SK-N-SH (cell line): ENCODE results near the gene APP. TPM values are rescaled to one million over a fixed set of nuclear protein-coding genes. Genes with fewer than 3 reads are reported as not detected.

Source experiments
- CTCF ChIA-PET: fragments of 300-600, 350-600 bp; formaldehyde crosslinking; extraction: SDS; loops from one replicate; lab custom pipeline; 2021; lab: Yijun Ruan, JAX
- POLR2A ChIA-PET: fragments of 350-600 bp; sonication (Branson Sonifier 250); formaldehyde crosslinking; extraction: SDS; loops from one replicate; lab custom pipeline; 2020; ENCODE audit warnings: antibody characterized with exemption, inconsistent platforms; lab: Yijun Ruan, JAX
- DNase-seq: peaks from one replicate; pipeline ENCODE4 v3.0.0; 2012
- H2AFZ ChIP-seq: fragments of 200-600 bp; sonication (generic); 2 replicates; pipeline ENCODE4 v1.8.1; 2016; ENCODE audit warnings: antibody characterized with exemption, mild to moderate bottlenecking, low read depth
- H3F3A ChIP-seq: fragments of 200-600 bp; sonication (generic); replicated peaks from 2 replicates; pipeline ENCODE3; 2016; ENCODE audit warnings: antibody characterized with exemption, mild to moderate bottlenecking; ENCODE audit not compliant: insufficient read depth
- H3K27ac ChIP-seq, 2 experiments: fragments of 200-500 bp in 1 of 2; fragments of 200-600 bp in 1 of 2; sonication (Bioruptor generic) in 1 of 2; sonication (generic), shearing (Covaris generic) in 1 of 2; 2 replicates each; pipeline versions ENCODE4 v1.5.1 to v1.6.1; 2014 to 2016; ENCODE audit warnings: low read depth in 2 of 2, inconsistent platforms in 1 of 2, low read length in 1 of 2, mild to moderate bottlenecking in 1 of 2, mixed read lengths in 1 of 2
- H3K27me3 ChIP-seq: fragments of 200-600 bp; sonication (generic), shearing (Covaris generic); 2 replicates; pipeline ENCODE4 v1.6.1; 2016; ENCODE audit warnings: mixed run types; ENCODE audit not compliant: insufficient read depth
- H3K36me3 ChIP-seq, 2 experiments: fragments of 200-500 bp in 1 of 2; fragments of 200-600 bp in 1 of 2; sonication (Bioruptor generic) in 1 of 2; sonication (generic) in 1 of 2; replicated peaks in 1 of 2; 2 replicates each; pipeline versions ENCODE3 to v1.5.1; 2014 to 2016; ENCODE audit warnings: low read length in 1 of 2, mild to moderate bottlenecking in 1 of 2; ENCODE audit not compliant: insufficient read depth in 2 of 2, control insufficient read depth in 1 of 2
- H3K4me1 ChIP-seq, 2 experiments: fragments of 200-500 bp in 1 of 2; fragments of 200-600 bp in 1 of 2; sonication (Bioruptor generic) in 1 of 2; sonication (generic), shearing (Covaris generic) in 1 of 2; 2 replicates each; pipeline versions ENCODE4 v1.5.1 to v1.6.1; 2014 to 2016; ENCODE audit warnings: low read depth in 1 of 2, low read length in 1 of 2, mixed run types in 1 of 2; ENCODE audit not compliant: insufficient read depth in 2 of 2, control insufficient read depth in 1 of 2
- H3K4me2 ChIP-seq: fragments of 200-600 bp; sonication (generic), shearing (Covaris generic); 2 replicates; pipeline ENCODE4 v1.6.1; 2017; ENCODE audit warnings: mixed run types
- H3K4me3 ChIP-seq, 2 experiments: fragments of 200-500 bp in 1 of 2; fragments of 200-600 bp in 1 of 2; sonication (Bioruptor generic) in 1 of 2; sonication (generic), shearing (Covaris generic) in 1 of 2; 2 replicates each; pipeline versions ENCODE4 v1.5.1 to v1.8.1; 2014 to 2016; ENCODE audit warnings: low read depth in 2 of 2, inconsistent platforms in 1 of 2, low read length in 1 of 2, mild to moderate bottlenecking in 1 of 2, mixed read lengths in 1 of 2, moderate library complexity in 1 of 2
- H3K79me2 ChIP-seq: fragments of 200-600 bp; sonication (generic); 2 replicates; pipeline ENCODE4 v1.8.1; 2017; ENCODE audit warnings: mild to moderate bottlenecking; ENCODE audit not compliant: insufficient read depth
- H3K9ac ChIP-seq: fragments of 200-600 bp; sonication (generic); 2 replicates; pipeline ENCODE4 v1.6.1; 2017; ENCODE audit warnings: mixed run types
- H3K9me2 ChIP-seq: fragments of 200-600 bp; sonication (generic); 2 replicates; pipeline ENCODE4 v1.6.1; 2017; ENCODE audit warnings: mixed run types
- H3K9me3 ChIP-seq: fragments of 200-600 bp; sonication (generic); 2 replicates; pipeline ENCODE4 v1.6.1; 2017; ENCODE audit warnings: mixed run types, mild to moderate bottlenecking, moderate library complexity
- H4K20me1 ChIP-seq: fragments of 200-600 bp; sonication (generic); 2 replicates; pipeline ENCODE4 v1.6.1; 2017; ENCODE audit warnings: mild to moderate bottlenecking, mixed run types; ENCODE audit not compliant: insufficient read depth
- FOXM1 ChIP-seq: IDR thresholded peaks from 2 replicates; pipeline ENCODE4 v1.4.0; 2012; ENCODE audit warnings: low read depth, mild to moderate bottlenecking
- MEF2A ChIP-seq: IDR thresholded peaks from 2 replicates; pipeline ENCODE4 v1.4.0; 2012; ENCODE audit warnings: low read depth, borderline replicate concordance
- NRF1 ChIP-seq: IDR thresholded peaks from 2 replicates; pipeline ENCODE4 v1.6.1; 2012; ENCODE audit warnings: low read depth, mild to moderate bottlenecking, low read length
- RFX5 ChIP-seq: IDR thresholded peaks from 2 replicates; pipeline ENCODE4 v1.6.1; 2012; ENCODE audit warnings: mild to moderate bottlenecking, improper control_type of control experiment, low read length
- RXRA ChIP-seq: IDR thresholded peaks from 2 replicates; pipeline ENCODE4 v1.4.0; 2012; ENCODE audit warnings: low read depth, mild to moderate bottlenecking, borderline replicate concordance
- TEAD4 ChIP-seq: IDR thresholded peaks from 2 replicates; pipeline ENCODE4 v1.4.0; 2012; ENCODE audit warnings: mild to moderate bottlenecking, borderline replicate concordance; ENCODE audit not compliant: insufficient read depth
- WGBS: methylation state at CpG from one replicate; pipeline ENCODE4 v1.1.6; 2017; ENCODE audit warnings: low lambda C conversion rate; 5-methylcytosine and 5-hydroxymethylcytosine counted together
- polyA plus RNA-seq, 3 experiments: library from polyadenylated mRNA; depleted of rRNA; stranded (reverse); fragments of >200 nt; gene quantifications; 2 replicates each; pipeline ENCODE4 v1.2.3, GENCODE V29; 2012
- TF ChIP-seq, protein P1 (sequence below): IDR thresholded peaks from 2 replicates; pipeline ENCODE4 v1.4.0; 2012; ENCODE audit warnings: low read depth, borderline replicate concordance
- TF ChIP-seq, protein P2 (sequence below): fragments of 150-350 bp; IDR thresholded peaks from 2 replicates; pipeline ENCODE4 v1.6.1; 2016; ENCODE audit warnings: mild to moderate bottlenecking, low read depth, low read length
- TF ChIP-seq, protein P3 (sequence below): IDR thresholded peaks from 2 replicates; pipeline ENCODE4 v1.6.1; 2012; ENCODE audit warnings: mild to moderate bottlenecking, low read depth, low read length, moderate library complexity
- TF ChIP-seq, protein P4 (sequence below): fragments of 150-350 bp; IDR thresholded peaks from 2 replicates; pipeline ENCODE4 v1.6.1; 2017; ENCODE audit warnings: antibody characterized with exemption, low read length, low read depth, borderline replicate concordance

APP gene
- polyA plus RNA-seq, 1 of the 3 experiments (the other 2 are of a cell fraction), result 780 TPM

DNA sequence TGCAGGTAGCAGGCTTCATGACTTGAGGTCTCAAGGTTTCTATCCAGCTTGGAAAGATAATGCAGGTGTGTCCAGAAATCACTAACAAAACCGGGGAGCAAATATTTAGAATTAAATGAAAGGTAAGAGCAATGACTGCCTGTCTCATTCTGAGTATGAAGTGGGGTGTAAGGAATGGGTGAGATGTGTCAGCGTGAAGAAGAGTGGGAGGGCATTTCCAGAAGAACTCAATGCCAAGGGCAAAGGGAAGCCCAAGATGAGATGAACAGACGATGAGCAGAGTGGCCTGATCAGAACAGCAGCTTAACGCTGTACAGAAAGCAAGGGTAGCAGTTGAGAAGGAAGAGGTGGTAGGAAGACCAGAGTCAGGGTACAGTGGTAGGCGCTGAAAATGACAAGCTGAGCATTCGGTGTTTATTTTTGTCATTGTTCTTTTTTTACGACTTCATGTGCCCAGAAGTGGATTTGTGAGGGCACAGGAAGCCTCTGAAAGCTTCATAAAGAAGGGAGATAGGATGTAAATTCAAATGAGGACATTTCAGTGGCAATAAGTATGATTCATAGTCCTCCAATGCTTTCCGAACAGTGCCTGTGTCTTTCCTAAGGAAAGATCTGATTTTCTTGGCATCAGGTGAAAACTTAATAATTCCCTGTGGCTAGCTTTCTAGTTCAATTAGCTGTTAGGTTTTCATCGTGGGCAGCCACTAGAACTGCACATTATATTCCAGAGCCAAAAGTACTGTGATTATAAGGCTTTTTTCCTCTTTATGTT is 190.5 kb downstream of the APP start:
- Histone ChIP-seq H3K4me3 (no peak overlapping the region), H4K20me1 (no peaks in the 10 kb centered on the region), H2AFZ (no peak overlapping the region), H3K9me3 (no peaks in the 10 kb centered on the region), H3K27ac (no peak overlapping the region), H3K4me1 (peaks cover 8 to 9% of the 10 kb centered on the region in 2 experiments; a peak in 3 of 4 replicates), H3K79me2 (no peaks in the 10 kb centered on the region), H3K27me3 (no peaks in the 10 kb centered on the region), H3K9ac (no peak overlapping the region), H3F3A (no peaks in the 10 kb centered on the region), H3K36me3 (peaks cover 52 to 59% of the 10 kb centered on the region in 2 experiments), H3K4me2 (no peak overlapping the region), H3K9me2 (no peaks in the 10 kb centered on the region)
- 87% methylated on average over 9 of the region's 9 CpGs for WGBS
- no peak for TF ChIP-seq MEF2A
- POLR2A ChIA-PET, result no interaction called here
- CTCF ChIA-PET, result interaction anchor here (1.3 to 1.5 kb wide), 2 partner anchors 14 to 17 kb away, joined by 3 to 4 read pairs; no protein-coding TSS in a partner anchor
- no peak for DNase-seq

DNA sequence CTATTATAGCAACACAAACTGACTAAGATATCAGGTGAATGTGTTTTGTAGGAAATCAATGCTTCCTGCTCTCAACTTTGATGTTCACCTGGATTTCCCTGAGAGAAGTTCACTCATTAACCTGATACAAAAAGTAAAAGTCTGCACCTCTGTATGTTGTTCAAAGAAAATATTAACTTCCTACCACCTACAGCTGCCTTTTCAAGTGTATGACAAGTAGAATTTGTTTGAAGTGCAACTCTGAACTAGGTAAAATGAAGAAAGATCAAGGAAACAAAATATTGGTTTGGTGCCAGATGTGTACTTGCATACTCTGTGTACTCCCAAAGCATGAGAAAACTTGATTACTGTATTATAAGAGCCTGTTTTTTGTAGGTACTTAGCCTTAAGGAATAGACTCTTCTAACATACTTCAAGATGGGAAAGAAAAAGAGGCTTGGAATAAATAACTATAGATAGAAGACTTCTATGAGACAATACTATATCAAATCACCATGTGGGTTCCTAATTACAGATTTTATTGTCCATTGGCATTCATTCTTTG is 193.4 kb downstream of the APP start:
- POLR2A ChIA-PET, result no interaction called here
- Histone ChIP-seq H2AFZ (no peak overlapping the region), H3K79me2 (no peaks in the 10 kb centered on the region), H3K9me3 (no peaks in the 10 kb centered on the region), H3K27ac (no peak overlapping the region), H3K9ac (no peak overlapping the region), H3K4me3 (no peak overlapping the region), H3K27me3 (no peaks in the 10 kb centered on the region), H3K36me3 (peaks cover 64 to 71% of the 10 kb centered on the region in 2 experiments), H3F3A (no peaks in the 10 kb centered on the region), H3K4me2 (no peak overlapping the region), H4K20me1 (no peaks in the 10 kb centered on the region), H3K9me2 (no peaks in the 10 kb centered on the region), H3K4me1 (peaks cover 0 to 4% of the 10 kb centered on the region in 2 experiments; a peak in 2 of 4 replicates)
- no peak for DNase-seq
- CTCF ChIA-PET, result interaction anchor here (1.4 kb wide), 1 partner anchor 176 kb away, joined by 3 read pairs; no protein-coding TSS in a partner anchor
- TF ChIP-seq, protein P1, sequence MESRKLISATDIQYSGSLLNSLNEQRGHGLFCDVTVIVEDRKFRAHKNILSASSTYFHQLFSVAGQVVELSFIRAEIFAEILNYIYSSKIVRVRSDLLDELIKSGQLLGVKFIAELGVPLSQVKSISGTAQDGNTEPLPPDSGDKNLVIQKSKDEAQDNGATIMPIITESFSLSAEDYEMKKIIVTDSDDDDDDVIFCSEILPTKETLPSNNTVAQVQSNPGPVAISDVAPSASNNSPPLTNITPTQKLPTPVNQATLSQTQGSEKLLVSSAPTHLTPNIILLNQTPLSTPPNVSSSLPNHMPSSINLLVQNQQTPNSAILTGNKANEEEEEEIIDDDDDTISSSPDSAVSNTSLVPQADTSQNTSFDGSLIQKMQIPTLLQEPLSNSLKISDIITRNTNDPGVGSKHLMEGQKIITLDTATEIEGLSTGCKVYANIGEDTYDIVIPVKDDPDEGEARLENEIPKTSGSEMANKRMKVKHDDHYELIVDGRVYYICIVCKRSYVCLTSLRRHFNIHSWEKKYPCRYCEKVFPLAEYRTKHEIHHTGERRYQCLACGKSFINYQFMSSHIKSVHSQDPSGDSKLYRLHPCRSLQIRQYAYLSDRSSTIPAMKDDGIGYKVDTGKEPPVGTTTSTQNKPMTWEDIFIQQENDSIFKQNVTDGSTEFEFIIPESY, result no peak
- TF ChIP-seq RFX5 (no peak), FOXM1 (no peak)
- TF ChIP-seq, protein P2, sequence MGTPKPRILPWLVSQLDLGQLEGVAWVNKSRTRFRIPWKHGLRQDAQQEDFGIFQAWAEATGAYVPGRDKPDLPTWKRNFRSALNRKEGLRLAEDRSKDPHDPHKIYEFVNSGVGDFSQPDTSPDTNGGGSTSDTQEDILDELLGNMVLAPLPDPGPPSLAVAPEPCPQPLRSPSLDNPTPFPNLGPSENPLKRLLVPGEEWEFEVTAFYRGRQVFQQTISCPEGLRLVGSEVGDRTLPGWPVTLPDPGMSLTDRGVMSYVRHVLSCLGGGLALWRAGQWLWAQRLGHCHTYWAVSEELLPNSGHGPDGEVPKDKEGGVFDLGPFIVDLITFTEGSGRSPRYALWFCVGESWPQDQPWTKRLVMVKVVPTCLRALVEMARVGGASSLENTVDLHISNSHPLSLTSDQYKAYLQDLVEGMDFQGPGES, result no peak

DNA sequence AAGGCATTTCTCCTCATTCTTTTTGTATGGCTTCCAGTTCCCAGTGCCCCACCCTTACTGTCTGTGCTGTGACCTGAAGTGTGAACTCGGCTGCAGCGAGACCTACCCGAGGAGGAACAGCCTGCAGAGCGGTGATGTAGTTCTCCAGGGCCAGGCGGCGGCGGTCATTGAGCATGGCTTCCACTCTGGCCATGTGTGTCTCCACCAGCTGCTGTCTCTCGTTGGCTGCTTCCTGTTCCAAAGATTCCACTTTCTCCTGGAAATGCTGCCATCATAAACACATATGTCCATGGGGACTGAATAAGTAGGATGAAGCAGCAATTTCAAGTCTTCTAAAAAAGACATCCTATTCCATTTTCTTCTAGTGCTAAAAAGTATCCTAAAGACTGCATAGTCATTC is 195.6 kb downstream of the APP start:
- H3K79me2 ChIP-seq, result no peaks in the 10 kb centered on the region
- DNase-seq, result no peak
- peaks cover 64 to 70% of the 10 kb centered on the region in 2 experiments for H3K36me3 ChIP-seq
- ChIA-PET CTCF (interaction anchor here (1.2 kb wide), 1 partner anchor 196 kb away, joined by 3 read pairs; the partner anchor contains the start of gene APP), POLR2A (no interaction called here)
- H3K27ac ChIP-seq, result no peak overlapping the region; a peak in 1 of 4 replicates
- H3K4me1 ChIP-seq, result no peaks in the 10 kb centered on the region; a peak in 1 of 4 replicates
- no peaks in the 10 kb centered on the region for H3K9me2 ChIP-seq
- H3K4me3 ChIP-seq, result no peak overlapping the region
- no peaks in the 10 kb centered on the region for H3F3A ChIP-seq
- H2AFZ ChIP-seq, result no peak overlapping the region
- no peak overlapping the region for H3K9ac ChIP-seq
- H3K27me3 ChIP-seq, result no peaks in the 10 kb centered on the region
- H3K4me2 ChIP-seq, result no peak overlapping the region
- 93% methylated on average over 5 of the region's 8 CpGs for WGBS
- no peaks in the 10 kb centered on the region for H3K9me3 ChIP-seq
- H4K20me1 ChIP-seq, result no peaks in the 10 kb centered on the region
- TF ChIP-seq RFX5, result no peak
- TF ChIP-seq, protein P3, sequence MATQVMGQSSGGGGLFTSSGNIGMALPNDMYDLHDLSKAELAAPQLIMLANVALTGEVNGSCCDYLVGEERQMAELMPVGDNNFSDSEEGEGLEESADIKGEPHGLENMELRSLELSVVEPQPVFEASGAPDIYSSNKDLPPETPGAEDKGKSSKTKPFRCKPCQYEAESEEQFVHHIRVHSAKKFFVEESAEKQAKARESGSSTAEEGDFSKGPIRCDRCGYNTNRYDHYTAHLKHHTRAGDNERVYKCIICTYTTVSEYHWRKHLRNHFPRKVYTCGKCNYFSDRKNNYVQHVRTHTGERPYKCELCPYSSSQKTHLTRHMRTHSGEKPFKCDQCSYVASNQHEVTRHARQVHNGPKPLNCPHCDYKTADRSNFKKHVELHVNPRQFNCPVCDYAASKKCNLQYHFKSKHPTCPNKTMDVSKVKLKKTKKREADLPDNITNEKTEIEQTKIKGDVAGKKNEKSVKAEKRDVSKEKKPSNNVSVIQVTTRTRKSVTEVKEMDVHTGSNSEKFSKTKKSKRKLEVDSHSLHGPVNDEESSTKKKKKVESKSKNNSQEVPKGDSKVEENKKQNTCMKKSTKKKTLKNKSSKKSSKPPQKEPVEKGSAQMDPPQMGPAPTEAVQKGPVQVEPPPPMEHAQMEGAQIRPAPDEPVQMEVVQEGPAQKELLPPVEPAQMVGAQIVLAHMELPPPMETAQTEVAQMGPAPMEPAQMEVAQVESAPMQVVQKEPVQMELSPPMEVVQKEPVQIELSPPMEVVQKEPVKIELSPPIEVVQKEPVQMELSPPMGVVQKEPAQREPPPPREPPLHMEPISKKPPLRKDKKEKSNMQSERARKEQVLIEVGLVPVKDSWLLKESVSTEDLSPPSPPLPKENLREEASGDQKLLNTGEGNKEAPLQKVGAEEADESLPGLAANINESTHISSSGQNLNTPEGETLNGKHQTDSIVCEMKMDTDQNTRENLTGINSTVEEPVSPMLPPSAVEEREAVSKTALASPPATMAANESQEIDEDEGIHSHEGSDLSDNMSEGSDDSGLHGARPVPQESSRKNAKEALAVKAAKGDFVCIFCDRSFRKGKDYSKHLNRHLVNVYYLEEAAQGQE, result no peak
- TF ChIP-seq TEAD4, result no peak
- TF ChIP-seq NRF1, result no peak
- TF ChIP-seq, protein P4, sequence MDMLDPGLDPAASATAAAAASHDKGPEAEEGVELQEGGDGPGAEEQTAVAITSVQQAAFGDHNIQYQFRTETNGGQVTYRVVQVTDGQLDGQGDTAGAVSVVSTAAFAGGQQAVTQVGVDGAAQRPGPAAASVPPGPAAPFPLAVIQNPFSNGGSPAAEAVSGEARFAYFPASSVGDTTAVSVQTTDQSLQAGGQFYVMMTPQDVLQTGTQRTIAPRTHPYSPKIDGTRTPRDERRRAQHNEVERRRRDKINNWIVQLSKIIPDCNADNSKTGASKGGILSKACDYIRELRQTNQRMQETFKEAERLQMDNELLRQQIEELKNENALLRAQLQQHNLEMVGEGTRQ, result no peak
- TF ChIP-seq MEF2A, result no peak
- TF ChIP-seq RXRA, result no peak
